SHP77 (cell line): Measurements from ENCODE around the gene PDPN.
"Not testable (repeated sequence)": the region's sequence is repeated elsewhere in the genome, so short reads cannot be mapped to it uniquely, and the experiment has no call there.

Experiments
- DNase-seq, 2 experiments: peaks; one replicate each; lab custom pipeline; 2025; lab: John Stamatoyannopoulos, UW

Gene PDPN

GRCh38 chr1:13583595-13583965, at the start of gene PDPN:
TSS of gene PDPN (plus strand) at chr1:13583832. CDS start at chr1:13584034, 202 bp downstream.
- no peak for DNase-seq

- DNase-seq, result no peak
These were observed 48.4 kb upstream of the PDPN start for GRCh38 chr1:13535227-13535626.

GRCh38 chr1:13536571-13536970, 47.1 kb upstream of the PDPN start:
- no peak for DNase-seq

- no peak for DNase-seq
These were observed 44.8 kb upstream of the PDPN start for GRCh38 chr1:13538832-13539231.

- DNase-seq, result no peak
These were observed 43.9 kb upstream of the PDPN start for GRCh38 chr1:13539683-13540082.

GRCh38 chr1:13540866-13541265, 42.8 kb upstream of the PDPN start:
- DNase-seq, result no peak

- DNase-seq, result no peak
These were observed 42.0 kb upstream of the PDPN start for GRCh38 chr1:13541435-13542215.

- DNase-seq, result no peak
These were observed 40.0 kb upstream of the PDPN start for GRCh38 chr1:13543451-13544220.

- DNase-seq, result no peak
These were observed 39.4 kb upstream of the PDPN start for GRCh38 chr1:13544221-13544556.

- DNase-seq, result no peak
These were observed 36.8 kb upstream of the PDPN start for GRCh38 chr1:13546791-13547190.

GRCh38 chr1:13548281-13548680, 35.4 kb upstream of the PDPN start:
- no peak for DNase-seq

GRCh38 chr1:13549021-13549420, 34.6 kb upstream of the PDPN start:
- DNase-seq, result no peak

GRCh38 chr1:13549521-13549920, 34.1 kb upstream of the PDPN start:
- DNase-seq, result no peak

GRCh38 chr1:13550663-13551062, 33.0 kb upstream of the PDPN start:
- no peak for DNase-seq

- no peak for DNase-seq
These were observed 28.8 kb upstream of the PDPN start for GRCh38 chr1:13554798-13555197.

GRCh38 chr1:13556224-13556764, 27.3 kb upstream of the PDPN start:
- DNase-seq, result no peak

GRCh38 chr1:13560541-13560940, 23.1 kb upstream of the PDPN start:
- DNase-seq, result no peak

GRCh38 chr1:13562981-13563380, 20.7 kb upstream of the PDPN start:
- not testable (repeated sequence) for DNase-seq

GRCh38 chr1:13564073-13564472, 19.6 kb upstream of the PDPN start:
- DNase-seq, result no peak

- DNase-seq, result not testable (repeated sequence)
These were observed 13.2 kb upstream of the PDPN start for GRCh38 chr1:13570435-13570834.

GRCh38 chr1:13570924-13571323, 12.7 kb upstream of the PDPN start:
- DNase-seq, result no peak

GRCh38 chr1:13573586-13573985, 10.0 kb upstream of the PDPN start:
- no peak for DNase-seq

GRCh38 chr1:13576926-13577325, 6.7 kb upstream of the PDPN start:
- DNase-seq, result no peak
